Breast epithelium (tissue), 3 donors: ENCODE data around the gene PLA2G7.

Source experiments
- POLR2A ChIP-seq: fragments of 450-650 bp; IDR thresholded peaks from one replicate; pipeline ENCODE4 v1.6.1; 2016; ENCODE audit warnings: antibody characterized with exemption, mild to moderate bottlenecking, moderate library complexity
- POLR2AphosphoS5 ChIP-seq, 3 donors: sonication (generic); formaldehyde crosslinking; IDR thresholded peaks; one replicate each; pipeline ENCODE4 v1.6.1; 2017; ENCODE audit warnings: antibody characterized with exemption in 3 of 3
- TF ChIP-seq, protein P1 (sequence below), 3 donors: fragments of 450-650 bp; IDR thresholded peaks; one replicate each; pipeline ENCODE4 v1.5.1; 2016 to 2017; ENCODE audit warnings: antibody characterized with exemption in 3 of 3, mild to moderate bottlenecking in 3 of 3, moderate library complexity in 3 of 3

DNA sequence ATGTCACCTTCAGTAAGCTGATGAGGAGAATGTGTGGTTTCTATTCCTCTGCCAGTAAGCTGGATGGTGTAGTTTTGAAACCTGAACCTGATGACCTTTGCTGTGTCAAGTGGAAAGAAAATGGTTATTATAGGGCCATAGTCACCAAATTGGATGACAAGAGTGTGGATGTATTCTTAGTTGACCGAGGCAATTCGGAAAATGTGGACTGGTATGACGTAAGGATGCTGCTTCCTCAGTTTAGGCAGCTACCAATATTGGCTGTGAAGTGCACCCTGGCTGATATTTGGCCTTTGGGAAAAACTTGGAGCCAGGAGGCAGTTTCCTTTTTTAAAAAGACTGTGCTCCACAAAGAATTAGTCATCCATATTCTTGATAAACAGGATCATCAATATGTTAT, 45.5 kb downstream of the PLA2G7 start:
- TF ChIP-seq, protein P1, sequence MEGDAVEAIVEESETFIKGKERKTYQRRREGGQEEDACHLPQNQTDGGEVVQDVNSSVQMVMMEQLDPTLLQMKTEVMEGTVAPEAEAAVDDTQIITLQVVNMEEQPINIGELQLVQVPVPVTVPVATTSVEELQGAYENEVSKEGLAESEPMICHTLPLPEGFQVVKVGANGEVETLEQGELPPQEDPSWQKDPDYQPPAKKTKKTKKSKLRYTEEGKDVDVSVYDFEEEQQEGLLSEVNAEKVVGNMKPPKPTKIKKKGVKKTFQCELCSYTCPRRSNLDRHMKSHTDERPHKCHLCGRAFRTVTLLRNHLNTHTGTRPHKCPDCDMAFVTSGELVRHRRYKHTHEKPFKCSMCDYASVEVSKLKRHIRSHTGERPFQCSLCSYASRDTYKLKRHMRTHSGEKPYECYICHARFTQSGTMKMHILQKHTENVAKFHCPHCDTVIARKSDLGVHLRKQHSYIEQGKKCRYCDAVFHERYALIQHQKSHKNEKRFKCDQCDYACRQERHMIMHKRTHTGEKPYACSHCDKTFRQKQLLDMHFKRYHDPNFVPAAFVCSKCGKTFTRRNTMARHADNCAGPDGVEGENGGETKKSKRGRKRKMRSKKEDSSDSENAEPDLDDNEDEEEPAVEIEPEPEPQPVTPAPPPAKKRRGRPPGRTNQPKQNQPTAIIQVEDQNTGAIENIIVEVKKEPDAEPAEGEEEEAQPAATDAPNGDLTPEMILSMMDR (IDR thresholded peaks at IDR 0.05) = no peak
- no peak for TF ChIP-seq POLR2AphosphoS5 (IDR thresholded peaks at IDR 0.05)
- no peak for TF ChIP-seq POLR2A
